H1 (cell line): ENCODE data around the gene OR52M1. TPM values are rescaled to one million over a fixed set of nuclear protein-coding genes. Genes with fewer than 3 reads are reported as not detected.

Experiments used
- CTCF ChIA-PET: fragments of 300-600 bp; sonication (Branson Sonifier 250); formaldehyde crosslinking; loops from one replicate; lab custom pipeline; 2021; ENCODE audit not compliant: partially characterized antibody; lab: Charles Lee
- POLR2A ChIA-PET: fragments of 300-600 bp; sonication (Branson Sonifier 250); formaldehyde crosslinking; loops from one replicate; lab custom pipeline; 2021; ENCODE audit warnings: inconsistent platforms; ENCODE audit not compliant: partially characterized antibody; lab: Charles Lee
- DNase-seq, 2 experiments: peaks; one replicate each; pipeline versions ENCODE4 v3.0.0 to v3.0.0-alpha.2; 2010 to 2022; ENCODE audit warnings: low spot score in 2 of 2, low read depth in 1 of 2, mixed read lengths in 1 of 2
- FAIRE-seq: peaks from 2 replicates; lab custom pipeline; 2011; peaks lifted over from hg19 to GRCh38; lab: Jason Lieb, UNC
- H2AFZ ChIP-seq: 2 replicates; pipeline ENCODE4 v1.8.1; 2012; ENCODE audit warnings: low read length, inconsistent platforms
- H2AK5ac ChIP-seq: 2 replicates; pipeline ENCODE4 v1.6.1; 2013; ENCODE audit warnings: low read depth, low read length
- H2BK120ac ChIP-seq: replicated peaks from 2 replicates; pipeline ENCODE3; 2013; ENCODE audit warnings: low read depth, low read length, inconsistent platforms
- H2BK12ac ChIP-seq: 2 replicates; pipeline ENCODE4 v1.6.1; 2013; ENCODE audit warnings: low read depth, low read length
- H2BK15ac ChIP-seq: 2 replicates; pipeline ENCODE4 v1.6.1; 2013; ENCODE audit warnings: low read length
- H2BK20ac ChIP-seq: 2 replicates; pipeline ENCODE4 v1.6.1; 2013; ENCODE audit warnings: low read length
- H2BK5ac ChIP-seq: 2 replicates; pipeline ENCODE4 v1.6.1; 2013; ENCODE audit warnings: low read depth, low read length
- H3K14ac ChIP-seq: 2 replicates; pipeline ENCODE4 v1.6.1; 2013; ENCODE audit warnings: inconsistent platforms; ENCODE audit not compliant: insufficient read length
- H3K18ac ChIP-seq: 2 replicates; pipeline ENCODE4 v1.6.1; 2013; ENCODE audit warnings: low read length; ENCODE audit errors: extremely low read depth
- H3K23ac ChIP-seq: 2 replicates; pipeline ENCODE4 v1.6.1; 2013; ENCODE audit warnings: inconsistent platforms; ENCODE audit not compliant: insufficient read length
- H3K23me2 ChIP-seq: 2 replicates; pipeline ENCODE4 v1.6.1; 2013; ENCODE audit warnings: low read depth, low read length
- H3K27ac ChIP-seq: 2 replicates; pipeline ENCODE4 v1.6.1; 2011; ENCODE audit warnings: low read depth, low read length, inconsistent platforms
- H3K27me3 ChIP-seq, 4 experiments: replicated peaks in 1 of 4; 1 replicate in 1 of 4; 2 replicates in 3 of 4; pipeline versions ENCODE4 v1.6.1 to v1.8.1; 2011 to 2013; ENCODE audit warnings: low read length in 3 of 4, mild to moderate bottlenecking in 3 of 4, inconsistent platforms in 2 of 4, mixed read lengths in 2 of 4, moderate library complexity in 1 of 4; ENCODE audit not compliant: control insufficient read depth in 3 of 4, insufficient read depth in 3 of 4; ENCODE audit errors: extremely low read depth in 1 of 4
- H3K36me3 ChIP-seq, 4 experiments: 2 replicates each; pipeline versions ENCODE4 v1.6.1 to v1.8.1; 2011 to 2013; ENCODE audit warnings: mild to moderate bottlenecking in 4 of 4, low read length in 3 of 4, moderate library complexity in 2 of 4, control low read depth in 1 of 4, inconsistent platforms in 1 of 4; ENCODE audit not compliant: insufficient read depth in 4 of 4, control insufficient read depth in 2 of 4
- H3K4ac ChIP-seq: replicated peaks from 2 replicates; pipeline ENCODE3; 2013; ENCODE audit warnings: low read length, low read depth, mixed read lengths, inconsistent platforms; ENCODE audit not compliant: insufficient read length
- H3K4me1 ChIP-seq, 4 experiments: replicated peaks in 1 of 4; 1 replicate in 1 of 4; 2 replicates in 3 of 4; pipeline versions ENCODE4 v1.6.1 to v1.8.1; 2011 to 2013; ENCODE audit warnings: low read length in 3 of 4, inconsistent platforms in 2 of 4, mixed read lengths in 1 of 4; ENCODE audit not compliant: insufficient read depth in 4 of 4, control insufficient read depth in 3 of 4
- H3K4me2 ChIP-seq, 2 experiments: 2 replicates each; pipeline versions ENCODE4 v1.6.1 to v1.8.1; 2011 to 2013; ENCODE audit warnings: low read depth in 2 of 2, low read length in 2 of 2, control low read depth in 1 of 2, inconsistent platforms in 1 of 2, mild to moderate bottlenecking in 1 of 2; ENCODE audit not compliant: insufficient read depth in 1 of 2
- H3K4me3 ChIP-seq, 4 experiments: fragments of 200-600, 300-600 bp in 1 of 4; sonication (generic), shearing (Covaris generic), sonication (Bioruptor Twin) in 1 of 4; 2 replicates each; pipeline versions ENCODE4 v1.5.1 to v1.8.1; 2011 to 2016; ENCODE audit warnings: low read length in 4 of 4, low read depth in 3 of 4, control low read depth in 2 of 4, inconsistent platforms in 2 of 4, mild to moderate bottlenecking in 2 of 4, mixed read lengths in 1 of 4, moderate library complexity in 1 of 4; ENCODE audit not compliant: insufficient read depth in 2 of 4; ENCODE audit errors: extremely low read depth in 1 of 4
- H3K56ac ChIP-seq: replicated peaks from 2 replicates; pipeline ENCODE3; 2013; ENCODE audit warnings: low read depth, mild to moderate bottlenecking, mixed read lengths, low read length, inconsistent platforms; ENCODE audit not compliant: insufficient read length
- H3K79me1 ChIP-seq: 2 replicates; pipeline ENCODE4 v1.6.1; 2013; ENCODE audit warnings: low read depth, low read length, control low read depth
- H3K79me2 ChIP-seq, 2 experiments: 2 replicates each; pipeline versions ENCODE4 v1.6.1 to v1.8.1; 2012 to 2013; ENCODE audit warnings: low read length in 2 of 2, mild to moderate bottlenecking in 2 of 2, inconsistent platforms in 1 of 2; ENCODE audit not compliant: insufficient read depth in 2 of 2, control insufficient read depth in 1 of 2
- H3K9ac ChIP-seq, 4 experiments: replicated peaks in 1 of 4; 1 replicate in 1 of 4; 2 replicates in 3 of 4; pipeline versions ENCODE4 v1.6.1 to v1.8.1; 2011 to 2013; ENCODE audit warnings: low read depth in 3 of 4, low read length in 3 of 4, control low read depth in 2 of 4, mild to moderate bottlenecking in 2 of 4, moderate library complexity in 2 of 4, inconsistent platforms in 1 of 4; ENCODE audit errors: extremely low read depth in 1 of 4
- H3K9me3 ChIP-seq, 2 experiments: 2 replicates each; pipeline versions ENCODE4 v1.6.1 to v1.8.1; 2012 to 2013; ENCODE audit warnings: mild to moderate bottlenecking in 2 of 2, moderate library complexity in 2 of 2, control low read depth in 1 of 2, inconsistent platforms in 1 of 2, low read depth in 1 of 2, low read length in 1 of 2, mixed read lengths in 1 of 2; ENCODE audit not compliant: insufficient read depth in 2 of 2
- H4K20me1 ChIP-seq, 2 experiments: replicated peaks in 1 of 2; 2 replicates each; pipeline versions ENCODE3 to v1.8.1; 2011 to 2013; ENCODE audit warnings: inconsistent platforms in 2 of 2, low read length in 2 of 2, mild to moderate bottlenecking in 1 of 2; ENCODE audit not compliant: insufficient read depth in 2 of 2, control insufficient read depth in 1 of 2
- H4K5ac ChIP-seq: 2 replicates; pipeline ENCODE4 v1.6.1; 2013; ENCODE audit warnings: low read length, low read depth, mixed read lengths, inconsistent platforms; ENCODE audit not compliant: insufficient read length
- H4K8ac ChIP-seq: 2 replicates; pipeline ENCODE4 v1.8.0; 2013; ENCODE audit warnings: mild to moderate bottlenecking, moderate library complexity, low read length, inconsistent platforms; ENCODE audit not compliant: insufficient read depth; ENCODE audit errors: extremely low read depth
- H4K91ac ChIP-seq: replicated peaks from 2 replicates; pipeline ENCODE3; 2013; ENCODE audit warnings: low read length, mixed read lengths, inconsistent platforms; ENCODE audit not compliant: insufficient read length
- RAD21 ChIP-seq, 2 experiments: IDR thresholded peaks in 1 of 2; conservative IDR thresholded peaks in 1 of 2; 2 replicates each; pipeline ENCODE4 v1.6.1; 2011; ENCODE audit warnings: low read depth in 2 of 2, low read length in 2 of 2, improper control_type of control experiment in 1 of 2, inconsistent platforms in 1 of 2, mild to moderate bottlenecking in 1 of 2, moderate library complexity in 1 of 2
- SUZ12 ChIP-seq: fragments of 200-600 bp; sonication (generic); IDR thresholded peaks from 2 replicates; pipeline ENCODE4 v1.6.1; 2012; ENCODE audit warnings: mild to moderate bottlenecking, inconsistent platforms, low read length, moderate library complexity, mixed read lengths
- WGBS, 2 experiments: shearing (Covaris generic) in 1 of 2; methylation state at CpG; one replicate each; pipeline versions ENCODE4 v1.1.6 to v1.1.7; 2013 to 2015; ENCODE audit warnings: low lambda C conversion rate in 2 of 2, mixed read lengths in 2 of 2, inconsistent platforms in 1 of 2, low coverage in 1 of 2, missing lambda C conversion rate in 1 of 2; ENCODE audit not compliant: insufficient replicate concordance in 2 of 2, insufficient coverage in 1 of 2, insufficient read length in 1 of 2; ENCODE audit errors: extremely low coverage in 1 of 2, missing lambda C conversion rate in 1 of 2; 5-methylcytosine and 5-hydroxymethylcytosine counted together
- polyA plus RNA-seq, 7 experiments: library from polyadenylated mRNA; depleted of rRNA in 3 of 7; stranded (reverse) in 5 of 7; unstranded in 2 of 7; fragments of >200 nt in 5 of 7; fragments of 200-250 nt in 2 of 7; gene quantifications; 1 replicate in 5 of 7; 2 replicates in 1 of 7; 4 replicates in 1 of 7; pipeline versions ENCODE4 v1.2.1 to v1.2.3, GENCODE V29; 2011 to 2013; ENCODE audit warnings: missing spikeins in 2 of 7, mixed read lengths in 2 of 7
- total RNA-seq: library from RNA; stranded (reverse); fragmentation: NEBNext Ultra II Directional; extraction: Animal tissue kit (Norgen Biotek cat#: 25700); gene quantifications from 2 replicates; pipeline ENCODE4 v1.2.1, GENCODE V29; 2021
- TF ChIP-seq, protein P1 (sequence below): IDR thresholded peaks from 2 replicates; pipeline ENCODE4 v1.6.1; 2012; ENCODE audit warnings: low read length, inconsistent platforms
- TF ChIP-seq, protein P2 (sequence below), 3 experiments: IDR thresholded peaks; 1 replicate in 2 of 3; 2 replicates in 1 of 3; pipeline versions ENCODE4 v1.5.1 to v1.6.1; 2011; ENCODE audit warnings: low read length in 3 of 3, mild to moderate bottlenecking in 3 of 3, inconsistent platforms in 2 of 3, low read depth in 1 of 3, moderate library complexity in 1 of 3; ENCODE audit not compliant: insufficient read depth in 1 of 3; ENCODE audit errors: control extremely low read depth in 1 of 3
- TF ChIP-seq, protein P3 (sequence below): IDR thresholded peaks from 2 replicates; pipeline ENCODE4 v1.6.1; 2012; ENCODE audit warnings: inconsistent platforms
- TF ChIP-seq, protein P4 (sequence below): IDR thresholded peaks from 2 replicates; pipeline ENCODE4 v1.6.1; 2012; ENCODE audit warnings: inconsistent platforms

OR52M1 gene
- total and polyA plus RNA-seq, 2 of the 8 experiments (the other 6 are each of a cell fraction or from before 2014, with no cell fraction given): not detected

DNA sequence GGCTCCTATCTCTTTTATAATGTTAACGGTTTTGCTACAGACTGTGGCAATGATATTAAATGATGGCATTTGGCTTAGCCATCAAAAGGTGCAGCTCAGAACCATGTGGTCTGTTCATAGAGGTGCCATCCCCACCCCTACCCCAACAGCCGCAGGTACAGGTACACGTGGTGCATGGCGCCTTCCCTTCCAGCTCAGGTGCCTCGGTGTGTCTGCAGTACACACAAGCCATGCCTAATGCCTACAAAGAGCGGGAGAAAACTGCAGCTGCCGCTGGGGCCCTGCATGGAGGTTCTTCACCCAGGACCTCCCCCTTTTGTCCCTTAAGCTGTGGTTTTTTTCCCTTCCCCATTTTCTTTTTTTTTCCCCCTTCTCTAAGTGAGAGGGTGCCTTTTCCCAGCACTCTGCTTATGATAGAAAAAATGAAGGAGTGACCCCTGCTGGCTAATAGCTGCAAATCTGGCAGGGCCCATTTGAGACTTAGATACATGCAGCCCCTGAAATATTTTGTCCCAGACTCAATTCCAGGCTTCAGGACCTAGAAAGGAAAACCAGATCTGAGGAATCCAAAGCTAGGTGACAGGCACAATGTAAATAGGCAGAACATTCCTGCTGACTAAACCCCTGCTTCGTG, 6.5 kb downstream of the OR52M1 start:
- Histone ChIP-seq H3K27me3 (no peaks in the 10 kb centered on the region), H3K14ac (no peak overlapping the region), H3K4me1 (no peaks in the 10 kb centered on the region), H3K36me3 (no peaks in the 10 kb centered on the region), H3K4ac (no peak overlapping the region), H3K23me2 (no peaks in the 10 kb centered on the region; the same call in 1 of the 2 replicates), H2BK5ac (no peak overlapping the region), H4K5ac (no peak overlapping the region), H3K4me3 (no peak overlapping the region), H2BK20ac (no peak overlapping the region), H2AFZ (no peak overlapping the region), H4K91ac (no peak overlapping the region), H3K18ac (no peak overlapping the region), H3K79me1 (no peaks in the 10 kb centered on the region), H2BK120ac (no peak overlapping the region), H2AK5ac (no peak overlapping the region), H4K20me1 (no peaks in the 10 kb centered on the region), H3K27ac (no peak overlapping the region), H3K23ac (no peak overlapping the region), H2BK15ac (no peak overlapping the region), H3K9me3 (peaks cover 0 to 3% of the 10 kb centered on the region in 2 experiments; a peak in 1 of 4 replicates), H3K56ac (no peak overlapping the region), H2BK12ac (no peak overlapping the region), H4K8ac (no peak overlapping the region), H3K9ac (no peak overlapping the region), H3K4me2 (no peak overlapping the region), H3K79me2 (no peaks in the 10 kb centered on the region)
- POLR2A ChIA-PET: no interaction called here
- 81% methylated on average over 8 of the region's 8 CpGs; no CpG with 5 or more reads in 1 of the 2 experiments for WGBS, 2 experiments
- CTCF ChIA-PET: interaction anchor here (0.6 to 8.0 kb wide), 17 partner anchors 10 to 680 kb away, joined by 3 to 72 read pairs (median 4); no protein-coding TSS in a partner anchor
- DNase-seq (no peak), FAIRE-seq (no peak)
- TF ChIP-seq, protein P1, sequence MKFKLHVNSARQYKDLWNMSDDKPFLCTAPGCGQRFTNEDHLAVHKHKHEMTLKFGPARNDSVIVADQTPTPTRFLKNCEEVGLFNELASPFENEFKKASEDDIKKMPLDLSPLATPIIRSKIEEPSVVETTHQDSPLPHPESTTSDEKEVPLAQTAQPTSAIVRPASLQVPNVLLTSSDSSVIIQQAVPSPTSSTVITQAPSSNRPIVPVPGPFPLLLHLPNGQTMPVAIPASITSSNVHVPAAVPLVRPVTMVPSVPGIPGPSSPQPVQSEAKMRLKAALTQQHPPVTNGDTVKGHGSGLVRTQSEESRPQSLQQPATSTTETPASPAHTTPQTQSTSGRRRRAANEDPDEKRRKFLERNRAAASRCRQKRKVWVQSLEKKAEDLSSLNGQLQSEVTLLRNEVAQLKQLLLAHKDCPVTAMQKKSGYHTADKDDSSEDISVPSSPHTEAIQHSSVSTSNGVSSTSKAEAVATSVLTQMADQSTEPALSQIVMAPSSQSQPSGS: no peak
- TF ChIP-seq RAD21 (IDR thresholded peaks at IDR 0.05 in 1 of 2, conservative IDR thresholded peaks at IDR 0.05 in 1 of 2; ENCODE audit: low read depth in 2 of 2, low read length in 2 of 2): peak; percentile 33 to 44
- TF ChIP-seq, protein P2, sequence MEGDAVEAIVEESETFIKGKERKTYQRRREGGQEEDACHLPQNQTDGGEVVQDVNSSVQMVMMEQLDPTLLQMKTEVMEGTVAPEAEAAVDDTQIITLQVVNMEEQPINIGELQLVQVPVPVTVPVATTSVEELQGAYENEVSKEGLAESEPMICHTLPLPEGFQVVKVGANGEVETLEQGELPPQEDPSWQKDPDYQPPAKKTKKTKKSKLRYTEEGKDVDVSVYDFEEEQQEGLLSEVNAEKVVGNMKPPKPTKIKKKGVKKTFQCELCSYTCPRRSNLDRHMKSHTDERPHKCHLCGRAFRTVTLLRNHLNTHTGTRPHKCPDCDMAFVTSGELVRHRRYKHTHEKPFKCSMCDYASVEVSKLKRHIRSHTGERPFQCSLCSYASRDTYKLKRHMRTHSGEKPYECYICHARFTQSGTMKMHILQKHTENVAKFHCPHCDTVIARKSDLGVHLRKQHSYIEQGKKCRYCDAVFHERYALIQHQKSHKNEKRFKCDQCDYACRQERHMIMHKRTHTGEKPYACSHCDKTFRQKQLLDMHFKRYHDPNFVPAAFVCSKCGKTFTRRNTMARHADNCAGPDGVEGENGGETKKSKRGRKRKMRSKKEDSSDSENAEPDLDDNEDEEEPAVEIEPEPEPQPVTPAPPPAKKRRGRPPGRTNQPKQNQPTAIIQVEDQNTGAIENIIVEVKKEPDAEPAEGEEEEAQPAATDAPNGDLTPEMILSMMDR (IDR thresholded peaks at IDR 0.05; ENCODE audit: control extremely low read depth in 1 of 3, insufficient read depth in 1 of 3, low read depth in 1 of 3, low read length in 3 of 3): peak in 2 of 3 experiments; percentile 34 to 51; a peak in 3 of 4 replicates
- TF ChIP-seq, protein P3, sequence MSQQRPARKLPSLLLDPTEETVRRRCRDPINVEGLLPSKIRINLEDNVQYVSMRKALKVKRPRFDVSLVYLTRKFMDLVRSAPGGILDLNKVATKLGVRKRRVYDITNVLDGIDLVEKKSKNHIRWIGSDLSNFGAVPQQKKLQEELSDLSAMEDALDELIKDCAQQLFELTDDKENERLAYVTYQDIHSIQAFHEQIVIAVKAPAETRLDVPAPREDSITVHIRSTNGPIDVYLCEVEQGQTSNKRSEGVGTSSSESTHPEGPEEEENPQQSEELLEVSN: peak; percentile 77; the same call in 1 of the 2 replicates
- no peak for TF ChIP-seq SUZ12
- TF ChIP-seq, protein P4, sequence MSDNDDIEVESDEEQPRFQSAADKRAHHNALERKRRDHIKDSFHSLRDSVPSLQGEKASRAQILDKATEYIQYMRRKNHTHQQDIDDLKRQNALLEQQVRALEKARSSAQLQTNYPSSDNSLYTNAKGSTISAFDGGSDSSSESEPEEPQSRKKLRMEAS: peak; percentile 46; the same call in 1 of the 2 replicates
